Liver (tissue), 9 donors: ENCODE results near the gene WWOX. TPM values are rescaled to one million over a fixed set of nuclear protein-coding genes. Genes with fewer than 3 reads are reported as not detected.

ENCODE experiments used
- DNase-seq: peaks from one replicate; pipeline ENCODE4 v3.0.0-alpha.2; 2017; ENCODE audit warnings: low spot score
- H3K27ac ChIP-seq, 2 donors: one replicate each; pipeline ENCODE4 v1.7.0; 2013; ENCODE audit warnings: inconsistent platforms in 2 of 2, low read length in 2 of 2, control low read depth in 1 of 2, low read depth in 1 of 2, mild to moderate bottlenecking in 1 of 2
- H3K27me3 ChIP-seq, 4 donors: one replicate each; pipeline versions ENCODE4 v1.6.1 to v1.7.0; 2013; ENCODE audit warnings: low read length in 3 of 4, inconsistent platforms in 1 of 4, mild to moderate bottlenecking in 1 of 4, moderate library complexity in 1 of 4; ENCODE audit not compliant: control insufficient read depth in 4 of 4, insufficient read depth in 4 of 4
- H3K36me3 ChIP-seq, 4 donors: one replicate each; pipeline versions ENCODE4 v1.6.1 to v1.7.0; 2013; ENCODE audit warnings: low read length in 3 of 4, mild to moderate bottlenecking in 3 of 4, low read depth in 1 of 4, moderate library complexity in 1 of 4; ENCODE audit not compliant: control insufficient read depth in 4 of 4, insufficient read depth in 3 of 4
- H3K4me1 ChIP-seq, 4 donors: one replicate each; pipeline versions ENCODE4 v1.6.1 to v1.7.0; 2013; ENCODE audit warnings: low read length in 3 of 4, mild to moderate bottlenecking in 3 of 4, moderate library complexity in 1 of 4; ENCODE audit not compliant: control insufficient read depth in 4 of 4, insufficient read depth in 4 of 4
- H3K4me3 ChIP-seq, 3 donors: one replicate each; pipeline versions ENCODE4 v1.6.1 to v1.7.0; 2013; ENCODE audit warnings: low read length in 3 of 3, control low read depth in 1 of 3, low read depth in 1 of 3, mild to moderate bottlenecking in 1 of 3
- H3K9ac ChIP-seq, 2 donors: one replicate each; pipeline ENCODE4 v1.7.0; 2013; ENCODE audit warnings: low read length in 2 of 2, mild to moderate bottlenecking in 2 of 2, moderate library complexity in 2 of 2, control low read depth in 1 of 2, low read depth in 1 of 2
- H3K9me3 ChIP-seq, 4 donors: one replicate each; pipeline versions ENCODE4 v1.6.1 to v1.7.0; 2013; ENCODE audit warnings: low read length in 3 of 4; ENCODE audit not compliant: control insufficient read depth in 4 of 4
- CTCF ChIP-seq: fragments of 150-350 bp; IDR thresholded peaks from 2 replicates; pipeline ENCODE4 v1.5.1; 2017; ENCODE audit warnings: improper control_type of control experiment, low read depth, low read length; ENCODE audit not compliant: missing input control
- EGR1 ChIP-seq, 2 donors: IDR thresholded peaks; 2 replicates each; pipeline ENCODE4 v1.6.1; 2016 to 2018; ENCODE audit warnings: antibody characterized with exemption in 2 of 2, low read depth in 2 of 2
- FOXA1 ChIP-seq: IDR thresholded peaks from 2 replicates; pipeline ENCODE4 v1.6.1; 2016; ENCODE audit warnings: antibody characterized with exemption
- FOXA2 ChIP-seq: IDR thresholded peaks from 2 replicates; pipeline ENCODE4 v1.6.1; 2016; ENCODE audit warnings: antibody characterized with exemption
- GABPA ChIP-seq, 2 donors: IDR thresholded peaks in 1 of 2; conservative IDR thresholded peaks in 1 of 2; 2 replicates each; pipeline ENCODE4 v1.6.1; 2016; ENCODE audit warnings: antibody characterized with exemption in 2 of 2, mild to moderate bottlenecking in 1 of 2, moderate library complexity in 1 of 2
- HNF4A ChIP-seq, 2 donors: conservative IDR thresholded peaks; 2 replicates each; pipeline ENCODE4 v1.6.1; 2016; ENCODE audit warnings: antibody characterized with exemption in 2 of 2, mild to moderate bottlenecking in 2 of 2
- HNF4G ChIP-seq: IDR thresholded peaks from 2 replicates; pipeline ENCODE4 v1.6.1; 2016; ENCODE audit warnings: antibody characterized with exemption
- JUND ChIP-seq, 2 donors: IDR thresholded peaks; 2 replicates each; pipeline ENCODE4 v1.6.1; 2016; ENCODE audit warnings: antibody characterized with exemption in 2 of 2
- NR2F2 ChIP-seq: IDR thresholded peaks from 2 replicates; pipeline ENCODE4 v1.6.1; 2016; ENCODE audit warnings: antibody characterized with exemption
- RAD21 ChIP-seq, 2 donors: IDR thresholded peaks; 2 replicates each; pipeline ENCODE4 v1.6.1; 2016; ENCODE audit warnings: antibody characterized with exemption in 2 of 2, mild to moderate bottlenecking in 2 of 2
- REST ChIP-seq: IDR thresholded peaks from 2 replicates; pipeline ENCODE4 v1.6.1; 2016; ENCODE audit warnings: antibody characterized with exemption, mild to moderate bottlenecking
- RXRA ChIP-seq, 2 donors: IDR thresholded peaks; 2 replicates each; pipeline ENCODE4 v1.6.1; 2017 to 2018; ENCODE audit warnings: antibody characterized with exemption in 2 of 2, mild to moderate bottlenecking in 1 of 2
- SP1 ChIP-seq: IDR thresholded peaks from 2 replicates; pipeline ENCODE4 v1.6.1; 2018; ENCODE audit warnings: antibody characterized with exemption, mild to moderate bottlenecking
- YY1 ChIP-seq: IDR thresholded peaks from 2 replicates; pipeline ENCODE4 v1.6.1; 2016; ENCODE audit warnings: antibody characterized with exemption, mild to moderate bottlenecking
- ZBTB33 ChIP-seq: IDR thresholded peaks from 2 replicates; pipeline ENCODE4 v1.6.1; 2016; ENCODE audit warnings: antibody characterized with exemption
- WGBS: extraction: QIAGEN DNeasy Blood & Tissue Kit; methylation state at CpG from one replicate; pipeline ENCODE4 v1.1.7; 2013; 5-methylcytosine and 5-hydroxymethylcytosine counted together
- polyA plus RNA-seq, 2 donors: library from polyadenylated mRNA; stranded (reverse) in 1 of 2; unstranded in 1 of 2; fragments of 200-250 nt in 1 of 2; fragments of >200 nt in 1 of 2; fragmentation: Nextera tagmentation in 1 of 2; extraction: Ambion mirVana in 1 of 2; gene quantifications; one replicate each; pipeline versions ENCODE4 v1.2.1 to v1.2.3, GENCODE V29; 2013 to 2015
- total RNA-seq, 2 donors: library from RNA; depleted of rRNA; stranded (reverse); fragments of >200 nt; gene quantifications; one replicate each; pipeline ENCODE4 v1.2.3, GENCODE V29; 2014
- donor health status: healthy.
- donor health status: healthy.
- donor health status: healthy.
- donor health status: healthy.
- donor health status: healthy.

WWOX gene
- total and polyA plus RNA-seq, 4 donors, result 9.8 to 46.0 (median 15.3) TPM

- H3K27me3 ChIP-seq, result no peaks in the 10 kb centered on the region
- H3K27ac ChIP-seq, result no peak overlapping the region
- no peak for DNase-seq
- no peaks in the 10 kb centered on the region for H3K4me1 ChIP-seq
- 98% methylated on average over 1 of the region's 1 CpG for WGBS
- H3K36me3 ChIP-seq, result no peaks in the 10 kb centered on the region
- no peaks in the 10 kb centered on the region for H3K9me3 ChIP-seq
- no peak overlapping the region for H3K4me3 ChIP-seq
- no peak overlapping the region for H3K9ac ChIP-seq
- no peak for TF ChIP-seq REST
These were observed 1028.3 kb downstream of the WWOX start for GRCh38 chr16:79127766-79128165.

- no peaks in the 10 kb centered on the region for H3K9me3 ChIP-seq
- DNase-seq, result no peak
- no peak overlapping the region for H3K9ac ChIP-seq
- no peaks in the 10 kb centered on the region for H3K27me3 ChIP-seq
- H3K27ac ChIP-seq, result no peak overlapping the region
- no peaks in the 10 kb centered on the region for H3K36me3 ChIP-seq
- H3K4me3 ChIP-seq, result no peak overlapping the region
- H3K4me1 ChIP-seq, result no peaks in the 10 kb centered on the region
- 95% methylated on average over 5 of the region's 5 CpGs for WGBS
- no peak for TF ChIP-seq REST
- no peak for TF ChIP-seq CTCF
- no peak for TF ChIP-seq HNF4A (conservative IDR thresholded peaks at IDR 0.05)
- TF ChIP-seq SP1, result no peak
- no peak for TF ChIP-seq EGR1 (IDR thresholded peaks at IDR 0.05; ENCODE audit: low read depth in 2 of 2)
- no peak for TF ChIP-seq YY1
- TF ChIP-seq GABPA (IDR thresholded peaks at IDR 0.05 in 1 of 2, conservative IDR thresholded peaks at IDR 0.05 in 1 of 2), result no peak
- TF ChIP-seq FOXA1, result no peak
- TF ChIP-seq FOXA2, result no peak
- no peak for TF ChIP-seq HNF4G
- TF ChIP-seq RXRA (IDR thresholded peaks at IDR 0.05), result no peak
- no peak for TF ChIP-seq RAD21 (IDR thresholded peaks at IDR 0.05)
- TF ChIP-seq ZBTB33, result no peak
- TF ChIP-seq NR2F2, result no peak
- no peak for TF ChIP-seq JUND (IDR thresholded peaks at IDR 0.05)
These were observed 1029.3 kb downstream of the WWOX start for GRCh38 chr16:79128706-79129105.
